Stimulated activated CD4-positive, alpha-beta T cell treated with anti-CD3 and anti-CD28 coated beads, Interleukin-4, amount 100 ng/mL, for 1 hour (primary cell): ENCODE results near the gene PAAF1.

Source experiments
- DNase-seq: peaks from one replicate; pipeline ENCODE4 v3.0.0-alpha.2; 2020

The PAAF1 gene

DNA sequence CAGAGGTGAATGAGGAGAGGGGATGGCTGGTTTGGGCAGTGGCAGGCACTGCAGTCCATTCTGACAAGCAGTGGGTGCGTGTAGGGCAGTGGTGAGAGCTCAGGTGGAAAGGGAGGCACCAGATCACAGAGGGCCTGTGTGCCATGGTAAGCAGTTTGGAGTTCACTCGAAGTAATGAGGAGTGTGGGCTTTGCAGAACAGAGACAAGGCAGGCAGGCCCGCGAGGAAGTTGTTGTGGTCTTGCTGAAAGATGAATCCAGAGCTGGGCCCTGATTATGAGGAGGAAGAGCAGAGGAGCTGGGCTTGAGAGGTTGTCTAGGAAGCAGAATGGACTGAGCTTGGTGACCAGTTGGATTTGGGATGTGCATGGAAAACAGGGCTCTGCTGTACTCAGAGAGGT lies 72.4 kb downstream of the PAAF1 start:
- DNase-seq: no peak

DNA sequence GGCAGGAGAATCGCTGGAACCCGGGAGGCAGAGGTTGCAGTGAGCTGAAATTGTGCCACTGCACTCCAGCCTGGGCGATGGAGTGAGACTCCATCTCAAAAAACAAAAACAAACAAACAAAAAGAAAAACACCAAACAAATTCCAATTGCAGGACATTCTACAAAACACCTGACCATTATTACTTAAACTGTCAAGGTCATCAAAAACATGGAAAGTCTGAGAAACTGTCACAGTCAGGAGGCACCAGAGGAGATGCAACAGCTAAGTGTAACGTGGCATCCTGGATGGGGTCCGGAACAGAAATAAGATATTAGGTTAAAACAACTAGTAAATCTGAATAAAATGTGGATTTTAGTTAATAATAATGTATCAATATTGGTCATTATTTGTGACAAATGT lies 73.1 kb downstream of the PAAF1 start:
- DNase-seq: no peak

DNA sequence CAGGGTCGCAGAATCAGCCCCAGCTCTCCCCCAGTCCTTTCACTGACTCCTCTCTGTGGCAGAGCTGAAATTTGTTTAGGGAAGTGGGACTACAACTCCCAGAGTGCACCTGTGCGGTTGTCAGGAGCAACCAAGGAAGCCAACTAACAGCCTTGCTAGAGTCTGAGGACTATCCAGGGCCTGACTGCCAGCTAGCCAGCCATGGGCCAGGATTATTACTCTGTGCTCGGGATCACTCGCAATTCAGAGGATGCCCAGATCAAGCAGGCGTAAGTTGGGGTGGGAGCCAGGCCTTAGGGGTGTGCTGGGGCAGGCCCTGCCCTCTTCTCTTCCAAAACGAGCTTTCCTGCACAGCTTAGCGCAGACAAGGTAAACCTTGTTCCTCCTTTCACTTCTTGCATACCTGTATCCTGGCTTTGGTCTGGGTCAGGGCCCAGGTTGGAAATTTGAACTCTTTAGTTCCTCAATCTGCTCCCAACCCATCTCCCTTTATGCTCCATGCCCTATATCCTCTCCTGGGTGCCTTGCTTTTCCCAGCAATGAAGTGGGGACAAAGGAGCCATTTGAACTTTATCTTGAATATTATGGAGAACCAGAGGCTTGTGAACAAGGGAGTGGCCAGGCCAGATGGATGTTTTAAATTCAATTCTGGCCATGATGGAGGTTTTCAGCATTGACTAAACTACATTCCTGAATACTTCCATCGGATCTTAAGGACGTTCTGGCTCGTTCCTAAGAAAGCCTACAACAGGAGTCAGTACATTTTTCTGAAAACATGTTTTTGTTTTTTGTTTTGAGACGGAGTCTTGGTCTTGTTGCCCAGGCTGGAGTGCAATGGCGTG lies 74.3 kb downstream of the PAAF1 start, which contains the start of gene DNAJB13:
TSS of gene DNAJB13 (plus strand) at position 158 of the 842 bp plus-strand sequence. CDS start at position 202, 44 bp downstream.
- no peak for DNase-seq

DNA sequence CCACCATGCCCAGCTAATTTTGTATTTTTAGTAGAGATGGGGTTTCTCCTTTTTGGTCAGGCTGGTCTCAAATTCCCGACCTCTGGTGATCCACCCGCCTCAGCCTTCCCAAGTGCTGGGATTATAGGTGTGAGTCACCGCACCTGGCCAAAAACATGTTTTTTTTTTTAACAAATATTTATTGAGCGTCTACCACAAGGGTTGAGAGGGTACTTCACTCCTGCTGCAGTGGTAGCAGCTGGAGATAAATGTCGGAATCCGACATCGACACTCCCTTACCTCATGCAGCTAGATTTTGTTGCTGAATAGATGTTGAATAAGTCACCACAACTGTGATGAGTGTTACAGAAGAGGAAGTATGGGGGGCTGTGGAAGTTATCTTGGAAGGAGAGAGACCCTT lies 75.0 kb downstream of the PAAF1 start:
- no peak for DNase-seq

DNA sequence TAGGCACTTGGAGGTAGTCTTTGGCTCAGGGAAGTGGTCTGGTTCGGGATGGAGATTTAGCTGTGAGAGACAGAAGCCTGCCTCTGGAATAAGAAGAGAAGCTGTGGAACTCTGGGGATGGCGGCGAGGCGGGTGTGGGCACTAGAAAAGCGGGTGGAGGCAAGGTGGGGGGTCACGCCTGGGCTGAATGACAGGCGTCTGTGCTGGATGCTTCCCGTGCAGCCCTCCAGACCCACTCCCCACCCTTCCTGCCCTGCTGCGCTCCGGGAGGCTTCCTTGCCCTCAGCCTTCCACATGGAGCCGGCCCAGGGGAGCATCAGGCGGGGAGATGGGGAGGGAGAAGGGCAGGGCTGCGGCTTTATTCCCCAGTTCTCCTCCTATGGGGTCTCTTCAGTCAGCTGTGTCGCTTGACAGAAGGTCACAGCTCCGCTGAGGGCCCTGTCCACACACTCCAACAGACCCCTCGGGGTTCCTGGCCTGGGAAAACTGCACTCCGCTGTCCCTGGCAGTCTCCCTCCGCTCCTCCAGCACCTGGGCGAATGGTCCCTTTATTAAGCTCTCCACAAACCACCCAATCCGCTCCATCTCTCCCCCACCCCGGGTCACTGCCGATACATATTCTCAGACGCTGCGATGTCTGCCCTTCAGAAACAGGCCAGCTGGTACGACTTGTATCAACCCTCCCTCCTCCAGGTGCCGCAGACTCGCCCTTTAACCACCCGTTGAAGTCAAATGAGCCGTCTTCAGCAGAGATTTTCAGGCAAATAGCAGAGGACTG lies 80.3 kb downstream of the PAAF1 start:
- no peak for DNase-seq

DNA sequence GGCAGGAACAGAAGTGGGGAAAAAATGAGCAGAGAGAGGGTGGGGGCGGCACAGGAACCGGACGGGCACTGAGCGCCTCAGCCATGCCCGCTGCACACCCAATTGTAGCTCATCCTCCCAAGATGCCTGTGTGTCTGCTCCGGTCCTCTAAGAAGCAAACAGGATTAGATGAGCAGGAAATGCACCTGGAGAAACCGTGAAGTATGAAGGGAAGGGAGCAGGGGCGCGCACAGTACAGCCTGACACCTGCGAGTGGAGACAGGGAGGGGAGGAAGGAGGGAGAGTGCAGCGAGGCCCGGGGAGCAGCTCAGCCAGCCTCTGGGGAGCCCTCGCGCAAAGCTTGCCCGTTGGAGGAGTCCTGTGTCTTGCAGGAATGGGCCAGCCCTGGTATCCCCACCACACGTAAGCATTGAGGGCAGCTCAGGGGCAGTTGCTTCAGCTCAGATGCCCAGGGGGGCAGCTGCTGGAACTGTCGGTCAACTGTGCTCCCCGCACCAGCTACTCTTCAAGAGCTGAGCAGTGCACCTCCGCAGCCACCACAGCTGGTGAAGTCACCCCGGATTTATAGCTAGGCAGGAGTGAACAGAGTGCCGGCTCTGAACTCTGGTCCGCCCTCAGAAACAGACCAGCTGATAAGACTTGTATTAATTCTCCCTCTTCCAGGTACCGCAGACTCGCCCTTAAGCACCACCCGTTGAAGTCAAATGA lies 81.0 kb downstream of the PAAF1 start:
- no peak for DNase-seq

DNA sequence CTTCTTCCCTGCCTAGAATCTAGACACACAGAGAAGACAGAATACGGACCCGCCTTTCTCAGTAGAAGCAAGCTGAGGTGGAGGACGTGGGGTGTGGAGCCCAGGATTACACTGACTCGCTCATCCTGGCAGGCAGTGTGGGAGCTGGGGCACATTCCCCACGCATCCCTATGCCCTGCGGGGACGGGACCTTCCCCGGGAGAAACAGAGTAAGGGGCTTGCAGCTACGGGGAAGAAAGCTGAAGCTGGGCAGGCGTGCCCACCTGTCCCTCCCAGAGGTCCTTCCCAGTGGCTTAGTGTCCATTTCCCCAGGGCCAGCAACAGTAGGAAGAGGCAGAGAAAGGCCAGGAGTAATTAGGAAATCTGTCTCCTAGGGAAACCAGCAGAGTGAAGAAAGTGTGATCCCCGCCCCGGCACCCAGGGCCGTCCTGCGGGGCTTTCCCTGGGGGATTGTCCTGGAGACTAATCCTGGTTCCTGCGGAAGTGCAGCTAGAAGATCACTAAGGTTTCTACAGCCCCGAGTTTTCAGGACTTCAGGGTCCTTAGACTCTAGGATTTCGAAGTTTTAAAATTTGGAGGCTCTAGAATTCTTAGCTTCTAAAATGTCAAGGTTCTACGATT lies 81.8 kb downstream of the PAAF1 start:
- DNase-seq: no peak

DNA sequence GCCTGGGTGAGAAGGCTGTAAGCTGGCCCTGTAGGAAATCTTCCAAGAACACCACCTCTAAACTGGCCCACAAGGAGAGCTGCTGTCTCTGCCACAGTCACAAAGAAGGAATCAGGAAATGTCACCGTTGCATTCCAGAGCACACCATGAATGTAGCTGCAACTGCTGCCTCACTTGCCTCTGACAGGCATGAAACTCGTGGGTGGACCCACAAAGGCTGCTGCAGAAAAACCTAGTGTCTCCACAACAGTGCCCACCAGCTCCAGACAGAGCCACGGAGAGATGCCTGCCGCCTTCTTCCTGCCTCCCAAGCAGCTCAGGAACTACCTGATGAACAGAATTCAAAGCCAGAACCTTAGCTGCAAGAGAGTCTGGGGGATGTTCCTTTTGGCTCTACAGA lies 84.5 kb downstream of the PAAF1 start:
- DNase-seq: no peak

DNA sequence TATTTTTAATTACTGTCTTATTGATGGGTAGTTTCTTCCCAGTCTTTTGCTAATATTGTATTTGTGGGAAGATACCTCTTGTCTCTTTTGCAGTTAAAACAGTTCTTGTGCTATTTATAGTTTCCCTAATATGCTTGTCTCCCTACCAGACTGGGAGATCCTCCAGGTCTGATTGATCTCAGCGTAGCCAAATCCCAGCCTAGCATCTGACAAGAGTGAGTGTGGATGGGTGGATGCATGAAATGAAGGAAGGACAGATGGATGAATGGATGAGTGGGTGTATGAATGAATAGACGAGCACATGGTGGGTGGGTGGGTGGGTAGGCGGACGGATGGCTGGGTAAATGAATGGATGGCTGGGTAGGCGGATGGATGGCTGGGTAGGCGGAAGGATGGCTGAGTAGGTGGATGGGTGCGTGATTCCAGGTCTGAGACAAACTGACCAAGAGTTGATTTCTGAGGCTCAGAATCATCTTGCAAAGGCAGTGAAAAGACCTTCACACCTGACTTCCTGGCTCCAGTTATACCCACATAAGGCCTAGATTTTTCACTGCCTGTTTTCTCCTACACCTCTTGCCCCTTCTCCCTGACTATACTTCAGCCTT lies 85.4 kb downstream of the PAAF1 start:
- DNase-seq: no peak

DNA sequence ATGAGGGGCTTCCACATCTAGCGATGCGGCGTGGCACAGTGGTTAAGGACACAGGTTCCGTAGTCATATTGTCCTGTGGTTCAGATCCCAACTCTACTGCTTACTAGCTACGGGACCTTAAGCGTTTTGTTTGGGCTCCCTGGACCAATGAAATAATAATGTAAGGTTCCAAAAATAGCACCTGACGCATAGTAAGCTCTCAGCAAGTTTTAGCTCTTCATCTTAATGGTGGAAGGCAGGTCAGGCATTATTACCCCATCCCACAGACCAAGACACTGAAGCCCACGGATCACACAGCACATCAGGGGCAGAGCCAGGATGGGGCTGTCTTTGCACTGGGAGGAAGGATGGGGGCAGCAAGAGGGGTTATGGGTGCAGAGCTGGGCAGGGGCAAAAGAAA lies 87.1 kb downstream of the PAAF1 start:
- no peak for DNase-seq

DNA sequence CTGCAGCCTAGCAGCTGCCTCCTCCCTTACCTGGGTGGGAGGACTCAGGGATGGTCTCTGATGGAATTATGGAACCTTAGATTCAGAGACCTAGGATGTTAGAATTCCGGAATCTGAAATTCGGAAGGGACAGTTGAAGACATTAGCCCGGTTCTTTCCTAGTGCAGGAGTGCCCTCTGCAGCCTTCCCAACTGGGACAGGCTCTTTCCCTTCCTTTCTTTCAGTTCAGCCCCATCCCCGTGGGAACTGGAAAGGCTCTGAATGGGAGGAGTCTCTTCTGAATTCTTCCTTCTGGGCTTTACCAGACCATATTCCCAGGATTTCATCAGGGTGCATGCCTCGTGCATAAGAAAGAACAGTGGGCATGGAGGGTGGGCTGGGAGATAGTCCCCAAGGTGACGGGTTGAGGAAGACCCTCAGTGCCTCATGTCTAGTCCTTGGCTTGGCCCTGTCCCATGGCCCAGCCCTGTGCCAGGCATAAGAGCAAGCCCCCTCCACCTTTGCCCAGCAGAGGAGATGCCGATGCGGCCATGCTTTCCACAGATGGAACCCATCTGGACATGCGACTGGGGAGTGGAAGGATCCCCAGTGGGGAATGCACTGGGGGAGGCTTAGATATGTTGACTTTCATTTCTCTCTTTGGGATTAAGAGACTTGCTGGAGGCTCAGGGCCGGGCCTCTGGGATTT lies 88.4 kb downstream of the PAAF1 start:
- DNase-seq: no peak

DNA sequence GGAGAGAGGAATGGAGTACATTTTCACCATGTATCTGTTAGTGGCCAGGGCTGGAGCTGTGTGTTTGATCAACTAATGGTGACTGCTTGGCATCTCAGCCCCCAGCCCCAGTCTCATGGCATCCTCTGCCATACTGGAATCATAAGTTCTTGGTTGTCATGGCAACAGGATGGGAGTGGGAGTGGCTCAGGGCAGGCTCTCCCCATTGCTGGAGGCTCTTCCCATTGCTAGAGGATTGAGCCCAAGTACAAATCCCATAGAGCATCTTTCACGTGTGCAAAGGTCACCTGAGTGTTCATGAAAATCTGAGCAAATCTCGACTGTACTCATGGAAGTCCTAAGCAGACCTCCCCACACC lies 88.9 kb downstream of the PAAF1 start:
- no peak for DNase-seq

DNA sequence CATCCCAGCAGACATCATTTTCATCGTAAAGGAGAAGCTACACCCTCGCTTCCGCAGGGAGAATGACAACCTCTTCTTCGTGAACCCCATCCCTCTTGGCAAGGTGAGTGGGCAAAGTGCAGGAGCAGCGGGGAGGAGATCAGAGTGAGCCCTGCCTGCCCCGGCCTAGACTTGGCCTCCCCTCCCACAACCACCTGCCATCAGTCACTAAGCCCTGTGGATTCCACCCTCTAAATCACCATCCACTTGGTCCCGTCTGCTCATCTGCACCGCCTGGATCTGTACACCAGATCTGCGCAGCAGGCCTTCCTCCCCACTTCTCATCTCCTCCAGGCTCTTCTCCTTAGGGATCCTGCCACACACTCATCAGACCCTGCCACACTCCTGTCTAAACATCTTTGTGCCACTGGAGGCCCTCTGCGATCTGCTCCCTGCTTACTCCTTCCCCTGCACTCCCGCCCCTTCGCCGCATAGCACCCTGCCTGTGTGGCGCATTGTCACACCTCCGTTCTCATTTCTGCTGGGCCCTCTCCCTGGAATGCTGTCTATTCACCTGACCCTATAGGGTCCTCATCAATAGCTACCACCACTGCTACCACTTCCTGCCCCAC lies 91.7 kb downstream of the PAAF1 start:
- no peak for DNase-seq

DNA sequence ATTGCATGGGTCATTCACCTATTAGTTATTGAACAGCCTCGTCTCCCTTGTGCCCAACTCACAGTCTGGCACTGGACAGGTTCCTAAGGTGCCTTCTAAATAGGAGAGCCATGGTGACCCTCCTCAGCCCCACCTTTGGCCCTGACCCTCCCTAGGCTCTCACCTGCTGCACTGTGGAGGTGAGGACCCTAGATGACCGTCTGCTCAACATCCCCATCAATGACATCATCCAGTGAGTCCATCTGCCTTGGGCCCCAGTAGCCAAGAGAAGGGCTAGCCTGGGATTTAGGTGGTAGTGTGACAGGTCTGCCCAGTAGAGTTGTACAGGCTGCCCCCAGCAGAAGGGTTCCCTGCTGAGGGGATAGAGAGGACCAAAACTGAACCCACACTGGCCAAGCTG lies 92.3 kb downstream of the PAAF1 start:
- no peak for DNase-seq

DNA sequence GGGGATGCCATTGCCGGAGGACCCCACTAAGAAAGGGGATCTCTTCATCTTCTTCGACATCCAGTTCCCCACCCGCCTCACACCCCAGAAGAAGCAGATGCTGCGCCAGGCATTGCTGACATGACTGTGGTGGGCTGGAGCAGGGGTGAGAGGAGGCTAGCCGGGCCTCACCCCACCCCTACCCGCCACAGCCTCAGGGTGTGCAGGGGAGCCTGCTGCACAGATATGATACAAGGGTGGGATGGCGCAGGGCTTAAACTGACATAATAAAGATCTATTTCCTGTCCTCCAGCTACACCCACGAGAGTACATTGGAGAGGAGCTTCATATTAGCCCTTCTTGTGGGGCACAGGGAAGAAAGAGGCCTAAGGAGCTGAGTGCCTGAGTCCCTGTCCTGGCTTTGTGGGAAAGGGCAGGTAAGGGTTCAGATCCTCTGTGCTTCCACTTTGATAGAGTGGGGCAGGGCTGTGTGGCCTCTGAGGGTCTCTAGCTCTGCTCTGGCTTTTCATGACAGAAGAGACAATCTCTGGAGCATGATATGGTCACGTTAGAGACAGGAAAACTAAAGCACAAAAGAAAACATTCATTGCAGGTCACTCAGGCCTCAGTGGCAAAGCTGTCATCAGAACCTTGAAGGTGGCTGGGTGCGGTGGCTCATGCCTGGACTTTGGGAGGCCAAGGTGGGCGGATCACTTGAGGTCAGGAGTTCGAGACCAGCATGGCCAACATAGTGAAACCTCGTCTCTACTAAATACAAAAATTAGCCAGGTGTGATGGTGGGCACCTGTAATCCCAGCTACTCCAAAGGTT lies 93.4 kb downstream of the PAAF1 start:
- no peak for DNase-seq

DNA sequence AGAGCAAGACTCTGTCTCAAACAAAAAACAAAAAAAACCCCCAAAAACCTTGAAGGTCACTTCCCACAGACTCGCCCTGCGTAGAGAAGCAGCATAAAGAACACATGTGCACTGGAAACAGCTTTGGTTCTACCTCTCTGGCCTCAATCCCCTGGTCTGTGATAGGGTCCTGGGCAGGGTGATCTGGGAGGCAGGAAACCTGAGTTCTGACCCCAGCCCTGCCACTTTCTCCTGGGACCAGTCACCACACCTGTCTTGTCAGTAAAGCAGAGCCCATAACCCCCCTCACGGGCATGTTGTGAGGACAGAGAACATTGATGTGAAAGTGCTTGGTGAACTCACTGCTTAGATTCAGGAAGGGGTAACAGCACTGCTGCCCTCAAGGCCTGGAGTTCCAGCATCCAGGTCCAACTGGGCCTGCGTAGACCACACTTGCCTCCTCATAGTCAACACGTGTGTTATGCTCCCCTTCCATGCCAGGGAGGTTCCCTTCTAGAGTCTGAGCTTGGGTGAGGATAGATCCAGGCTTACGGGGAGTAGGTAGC lies 94.4 kb downstream of the PAAF1 start:
- no peak for DNase-seq

DNA sequence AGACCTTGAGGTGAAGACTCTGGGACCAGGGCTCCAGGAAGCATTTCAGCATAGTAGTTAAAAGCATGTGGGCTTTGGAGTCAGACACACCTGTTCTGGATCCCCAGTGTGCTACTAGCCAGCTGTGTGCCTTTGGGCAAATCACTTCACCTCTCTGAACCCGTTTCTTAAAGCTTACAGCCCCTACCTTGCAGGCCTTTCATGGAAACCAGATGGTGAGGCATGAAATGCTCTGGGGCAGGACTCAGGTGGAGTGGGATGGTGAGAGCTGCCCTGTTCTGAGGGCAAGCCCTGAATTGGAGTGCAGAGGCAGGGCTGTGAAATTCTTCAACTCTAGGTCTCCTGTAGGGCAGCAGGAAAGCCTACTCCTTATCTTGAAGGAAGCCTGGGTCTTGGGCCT lies 95.4 kb downstream of the PAAF1 start:
- DNase-seq: no peak

DNA sequence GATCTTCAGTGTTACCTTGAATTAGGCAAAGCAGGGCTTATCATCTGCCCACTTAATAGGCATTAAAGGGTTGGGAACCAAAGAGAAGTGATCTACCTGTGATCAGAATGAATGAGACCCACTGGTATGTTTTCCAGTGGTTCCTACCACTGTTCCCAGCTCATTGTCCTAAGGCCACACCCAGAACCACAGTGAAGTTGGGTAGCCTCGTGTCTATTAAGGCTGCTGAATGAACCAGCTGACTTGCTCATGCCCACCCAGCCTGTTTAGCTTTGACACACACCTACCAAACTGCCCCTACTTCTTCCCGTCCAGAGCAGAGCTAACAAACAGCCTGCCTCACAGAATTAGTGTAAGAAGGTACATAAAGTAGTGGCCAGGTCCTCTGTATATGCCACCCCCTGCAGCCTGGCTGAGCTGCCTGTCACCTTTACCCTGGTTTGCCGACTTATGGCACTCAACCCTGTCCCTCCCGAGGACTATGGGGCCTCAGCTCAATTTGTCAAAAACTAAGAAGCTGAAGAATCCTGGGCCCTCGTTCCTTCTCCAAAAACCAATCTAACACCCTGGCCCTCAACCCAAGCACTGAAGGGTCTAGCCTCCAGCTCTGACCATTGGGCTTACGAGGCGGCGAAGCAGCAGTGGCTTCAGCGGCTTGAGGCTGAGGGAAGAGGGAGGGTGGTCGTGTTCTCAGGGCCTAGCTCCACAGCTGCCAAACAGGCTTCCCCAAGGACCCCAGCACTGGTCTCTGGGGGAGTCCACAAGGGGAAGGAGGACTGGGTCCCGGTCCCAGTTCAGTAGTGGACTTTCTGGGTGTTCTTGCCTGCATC lies 96.0 kb downstream of the PAAF1 start:
- no peak for DNase-seq
